T-helper 2 cell (primary cell): ENCODE measurements around the gene KCNN3.

Source experiments
- DNase-seq, 5 experiments: peaks; one replicate each; pipeline versions ENCODE4 v3.0.0 to v3.0.0-alpha.2; 2012 to 2022

The KCNN3 gene

DNA sequence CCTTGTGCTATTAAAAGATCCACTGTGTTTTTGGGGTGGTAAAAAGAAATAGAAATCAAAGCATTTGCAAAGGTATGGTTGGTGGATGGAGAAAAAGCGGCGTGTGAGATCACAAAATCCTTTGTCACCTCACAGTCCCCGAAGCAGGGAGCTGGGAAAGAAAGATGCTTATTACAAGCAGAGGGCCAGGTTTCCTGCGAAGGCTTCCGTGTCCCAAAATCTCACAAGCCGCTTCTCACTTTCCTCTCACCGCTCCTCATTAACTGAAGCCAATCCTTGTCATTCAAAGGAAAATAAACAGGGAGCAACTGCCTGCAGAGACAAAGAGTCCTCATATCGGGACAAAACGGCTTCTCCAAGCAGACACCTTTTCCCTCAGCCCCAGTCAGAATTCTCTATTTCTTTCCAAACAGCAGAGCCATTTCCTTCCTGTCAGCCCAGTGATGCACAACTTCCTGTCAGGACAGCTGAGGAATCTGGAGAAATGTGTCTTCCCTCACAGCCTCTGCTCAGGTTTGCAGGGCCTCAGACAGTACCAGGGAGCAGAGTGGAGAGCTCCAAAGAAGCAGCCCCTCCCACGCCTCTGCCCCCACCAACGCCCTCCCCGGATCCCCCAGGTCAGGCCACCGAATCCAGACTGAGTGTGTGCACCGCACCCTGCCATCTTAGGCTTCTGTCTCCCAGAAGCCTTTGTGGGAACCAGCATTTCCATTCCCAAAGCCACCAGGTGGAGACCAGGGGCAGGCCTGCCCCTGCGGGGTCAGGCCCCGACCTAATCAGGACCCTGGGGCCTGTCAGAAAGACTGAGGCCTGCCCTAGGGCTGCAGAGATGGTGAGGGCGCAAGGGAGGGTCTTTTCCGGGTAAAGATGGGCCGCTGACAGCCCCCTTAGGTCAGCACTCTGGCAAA lies 29.6 kb downstream of the KCNN3 start:
- no peak for DNase-seq

DNA sequence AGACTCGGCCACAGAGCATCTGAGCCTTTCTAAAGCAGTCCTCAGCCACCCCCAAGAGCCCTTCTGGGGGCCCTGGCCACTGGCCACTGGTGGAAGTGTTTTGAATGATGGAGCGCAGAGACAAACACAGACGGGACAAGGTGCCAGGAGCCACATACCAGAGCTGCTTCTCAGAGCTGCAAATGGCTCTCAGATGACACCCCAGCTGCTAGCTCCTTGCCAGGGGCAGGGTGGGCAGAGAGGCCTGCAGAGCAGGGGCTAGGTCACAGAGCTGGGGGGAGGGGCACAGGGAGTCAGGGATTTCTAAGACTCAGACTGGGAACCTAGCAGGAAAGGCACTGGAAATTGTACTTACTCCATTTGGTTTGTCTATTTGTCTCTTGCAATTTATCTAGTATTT lies 30.4 kb downstream of the KCNN3 start:
- no peak for DNase-seq

DNA sequence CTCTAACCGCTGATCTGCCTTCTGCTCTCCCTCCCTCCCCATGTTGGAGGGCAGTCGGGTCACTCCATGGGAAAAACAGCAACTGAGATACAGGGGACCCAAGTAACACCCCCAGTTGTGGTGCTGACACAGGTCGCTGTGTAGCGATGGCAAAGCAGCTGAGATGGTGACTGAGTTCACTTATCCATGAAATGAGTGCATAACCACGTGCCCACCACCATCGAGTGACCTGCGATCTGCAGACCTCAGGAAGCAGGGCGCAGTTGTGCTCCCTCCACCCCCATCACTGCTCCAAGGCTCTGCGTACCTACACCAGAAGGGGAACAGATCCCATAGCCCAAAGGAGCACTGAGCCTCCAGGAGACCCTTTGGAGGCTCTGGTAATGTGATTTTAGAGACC lies 31.1 kb downstream of the KCNN3 start:
- no peak for DNase-seq

GRCh38 chr1:154838461-154838860 lies 31.6 kb downstream of the KCNN3 start:
- no peak for DNase-seq

- DNase-seq, result no peak
Measured at GRCh38 chr1:154837672-154838171, 32.4 kb downstream of the KCNN3 start.

DNA sequence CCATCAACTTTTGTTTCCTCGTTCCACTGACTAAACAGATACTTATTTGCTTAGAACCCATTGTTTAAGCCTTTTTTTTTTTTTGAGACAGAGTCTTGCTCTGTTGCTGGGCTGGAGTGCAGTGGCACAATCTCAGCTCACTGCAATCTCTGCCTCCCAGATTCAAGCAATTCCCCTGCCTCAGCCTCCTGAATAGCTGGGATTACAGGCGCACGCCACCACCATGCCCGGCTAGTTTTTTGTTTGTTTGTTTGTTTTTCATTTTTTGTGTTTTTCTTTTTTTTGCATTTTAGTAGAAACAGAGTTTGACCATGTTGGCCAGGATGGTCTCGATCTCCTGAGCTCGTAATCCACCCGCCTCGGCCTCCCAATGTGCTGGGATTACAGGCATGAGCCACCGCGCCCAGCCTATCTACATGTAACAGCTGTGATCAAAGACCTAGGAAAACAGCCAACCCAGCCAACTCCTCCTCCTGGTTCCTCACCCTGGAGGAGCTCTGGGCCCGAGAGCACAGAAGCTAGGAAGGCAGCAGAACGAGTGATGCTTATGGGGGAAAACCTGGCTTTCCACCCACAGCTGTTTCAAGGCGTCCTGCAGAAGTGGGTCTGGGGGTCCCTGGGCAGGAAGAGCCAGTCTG lies 32.9 kb downstream of the KCNN3 start:
- no peak for DNase-seq

- no peak for DNase-seq
Measured at GRCh38 chr1:154835531-154836324, 34.4 kb downstream of the KCNN3 start.

GRCh38 chr1:154833841-154834240 lies 36.2 kb downstream of the KCNN3 start:
- no peak for DNase-seq

GRCh38 chr1:154833209-154833608 lies 36.9 kb downstream of the KCNN3 start:
- DNase-seq, result no peak

- DNase-seq, result no peak
Measured at GRCh38 chr1:154832384-154832783, 37.7 kb downstream of the KCNN3 start.

- no peak for DNase-seq
Measured at GRCh38 chr1:154831462-154831861, 38.6 kb downstream of the KCNN3 start.

- DNase-seq, result no peak
Measured at GRCh38 chr1:154829062-154829461, 41.0 kb downstream of the KCNN3 start.

DNA sequence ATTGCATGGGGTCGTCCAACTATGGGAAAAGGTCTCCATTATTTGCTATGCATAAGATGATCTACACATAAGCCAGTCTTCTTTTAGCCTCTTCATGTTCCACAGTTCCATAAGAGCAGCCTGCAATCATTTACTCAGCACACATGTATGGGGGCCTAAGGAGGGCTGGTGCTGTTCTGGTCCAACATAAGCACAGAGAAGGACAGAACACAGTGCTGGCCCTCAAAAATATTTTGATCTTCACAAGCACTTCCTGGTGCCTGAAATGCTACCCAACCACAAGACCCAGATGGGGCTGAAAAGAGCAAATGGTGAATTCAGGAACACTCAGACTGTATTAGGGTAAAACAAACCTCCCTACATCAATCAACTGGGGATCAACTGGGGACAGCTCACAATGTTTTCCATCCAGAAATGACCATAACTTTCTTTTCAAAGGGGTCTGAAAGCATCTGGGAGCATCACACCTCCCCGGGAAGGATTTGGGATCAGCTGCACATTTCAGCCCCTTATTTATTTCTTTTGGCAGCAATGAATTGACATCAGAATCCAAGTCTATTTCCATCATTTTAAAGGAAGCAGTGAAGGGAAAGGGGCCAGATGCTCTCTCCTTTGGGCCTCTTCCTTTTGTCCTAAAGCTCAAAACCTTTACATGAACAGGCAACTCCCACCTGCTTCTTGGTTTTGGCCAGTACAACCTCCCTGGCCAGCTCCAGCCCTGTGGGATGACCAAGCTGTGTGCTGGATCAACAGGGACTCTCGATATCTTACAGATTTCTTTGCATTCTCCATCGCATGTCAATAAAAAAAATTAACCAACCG lies 45.7 kb downstream of the KCNN3 start:
- no peak for DNase-seq

GRCh38 chr1:154822717-154823116 lies 47.4 kb downstream of the KCNN3 start:
- DNase-seq, result no peak

GRCh38 chr1:154822233-154822632 lies 47.8 kb downstream of the KCNN3 start:
- no peak for DNase-seq

GRCh38 chr1:154821083-154821482 lies 49.0 kb downstream of the KCNN3 start:
- DNase-seq, result no peak

GRCh38 chr1:154820646-154821045 lies 49.4 kb downstream of the KCNN3 start:
- no peak for DNase-seq

- DNase-seq, result peak in 1 of 5 experiments; percentile 30
Measured at GRCh38 chr1:154819628-154820590, 50.2 kb downstream of the KCNN3 start.

- DNase-seq, result no peak
Measured at GRCh38 chr1:154818911-154819310, 51.2 kb downstream of the KCNN3 start.

DNA sequence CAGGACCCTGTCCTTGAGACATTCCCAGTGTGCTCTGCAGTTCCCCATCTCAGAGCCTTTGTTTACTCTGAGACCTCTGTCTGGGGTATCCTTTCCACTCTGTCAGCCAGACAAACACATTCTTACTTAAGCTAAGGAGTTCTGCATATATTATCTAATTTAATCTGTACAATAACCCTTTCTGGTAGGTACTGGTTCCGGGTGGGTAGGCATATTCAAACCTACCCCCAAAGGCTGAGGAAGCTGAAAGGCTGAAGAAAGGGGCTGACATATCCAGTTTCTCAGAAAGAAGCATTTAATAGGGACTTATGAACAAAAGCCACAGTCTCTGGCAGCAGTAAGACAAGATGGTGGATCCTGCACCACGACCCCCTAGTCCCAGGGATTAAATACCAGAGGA lies 53.1 kb downstream of the KCNN3 start:
- DNase-seq, result no peak

- DNase-seq, result no peak
Measured at GRCh38 chr1:154816369-154816768, 53.7 kb downstream of the KCNN3 start.
